Measurements from ENCODE around the gene KRTAP5-10. TPM values are rescaled to one million over a fixed set of nuclear protein-coding genes. Genes with fewer than 3 reads are reported as not detected.
A peak's percentile ranks its signal among the peaks of the same experiment; 100 is the strongest.
"Not testable (repeated sequence)": the region's sequence is repeated elsewhere in the genome, so short reads cannot be mapped to it uniquely, and the experiment has no call there.

The KRTAP5-10 gene
- total and polyA plus RNA-seq, 2 experiments from 2014 or later = 0.23 TPM; not detected in 1

GRCh38 chr11:71589546-71589920 is 24.2 kb downstream of the KRTAP5-10 start:
- not testable (repeated sequence) for H3K9me3 ChIP-seq (ENCODE audit: low read depth); H3K4me3 ChIP-seq; H3K36me3 ChIP-seq; H3K27me3 ChIP-seq; H3K27ac ChIP-seq; DNase-seq (ENCODE audit: low read depth in 1 of 2, low spot score in 1 of 2); H3K4me1 ChIP-seq (ENCODE audit: low read depth)

- H3K36me3 ChIP-seq; H3K4me3 ChIP-seq; H3K27ac ChIP-seq; DNase-seq (ENCODE audit: low read depth in 1 of 2, low spot score in 1 of 2); H3K4me1 ChIP-seq (ENCODE audit: low read depth); H3K9me3 ChIP-seq (ENCODE audit: low read depth): not testable (repeated sequence)
- peaks cover 26% of the 10 kb centered on the region for H3K27me3 ChIP-seq
Observed at GRCh38 chr11:71603221-71603620, 37.9 kb downstream of the KRTAP5-10 start.

- TF ChIP-seq CTCF (IDR thresholded peaks at IDR 0.05; ENCODE audit: low read depth, low read length) = peak; percentile 28
- not testable (repeated sequence) for H3K27ac ChIP-seq; H3K9me3 ChIP-seq (ENCODE audit: low read depth); H3K4me3 ChIP-seq; H3K4me1 ChIP-seq (ENCODE audit: low read depth); H3K36me3 ChIP-seq; DNase-seq (ENCODE audit: low read depth in 1 of 2, low spot score in 1 of 2)
- H3K27me3 ChIP-seq = peaks cover 39% of the 10 kb centered on the region
Observed at GRCh38 chr11:71604798-71605488, 39.6 kb downstream of the KRTAP5-10 start.

GRCh38 chr11:71606853-71607519 is 41.6 kb downstream of the KRTAP5-10 start:
- H3K27me3 ChIP-seq = peaks cover 42% of the 10 kb centered on the region

GRCh38 chr11:71607520-71608216 is 42.3 kb downstream of the KRTAP5-10 start:
- Histone ChIP-seq H3K27me3 (peaks cover 42% of the 10 kb centered on the region), H3K4me3 (peak overlapping the region; percentile 9)
- H3K4me1 ChIP-seq (ENCODE audit: low read depth); DNase-seq (ENCODE audit: low read depth in 1 of 2, low spot score in 1 of 2); H3K27ac ChIP-seq; H3K9me3 ChIP-seq (ENCODE audit: low read depth); H3K36me3 ChIP-seq: not testable (repeated sequence)

More at GRCh38 chr11:71606853-71607519, 41.6 kb downstream of the KRTAP5-10 start:
- not testable (repeated sequence) for H3K27ac ChIP-seq; H3K9me3 ChIP-seq (ENCODE audit: low read depth); H3K4me1 ChIP-seq (ENCODE audit: low read depth); H3K36me3 ChIP-seq; DNase-seq (ENCODE audit: low read depth in 1 of 2, low spot score in 1 of 2)
- peak overlapping the region; percentile 9 for H3K4me3 ChIP-seq

GRCh38 chr11:71608272-71608671 is 42.9 kb downstream of the KRTAP5-10 start:
- H3K4me3 ChIP-seq; H3K4me1 ChIP-seq (ENCODE audit: low read depth); H3K9me3 ChIP-seq (ENCODE audit: low read depth); H3K27ac ChIP-seq; H3K36me3 ChIP-seq; DNase-seq (ENCODE audit: low read depth in 1 of 2, low spot score in 1 of 2): not testable (repeated sequence)
- H3K27me3 ChIP-seq = peaks cover 42% of the 10 kb centered on the region

- DNase-seq (ENCODE audit: low read depth in 1 of 2, low spot score in 1 of 2); H3K4me1 ChIP-seq (ENCODE audit: low read depth); H3K9me3 ChIP-seq (ENCODE audit: low read depth); H3K4me3 ChIP-seq; H3K27ac ChIP-seq; H3K36me3 ChIP-seq: not testable (repeated sequence)
- H3K27me3 ChIP-seq = peaks cover 33% of the 10 kb centered on the region
Observed at GRCh38 chr11:71611218-71611910, 46.0 kb downstream of the KRTAP5-10 start.

GRCh38 chr11:71613931-71614330 is 48.6 kb downstream of the KRTAP5-10 start:
- DNase-seq (ENCODE audit: low read depth in 1 of 2, low spot score in 1 of 2); H3K9me3 ChIP-seq (ENCODE audit: low read depth); H3K4me3 ChIP-seq; H3K4me1 ChIP-seq (ENCODE audit: low read depth); H3K27ac ChIP-seq; H3K36me3 ChIP-seq: not testable (repeated sequence)
- H3K27me3 ChIP-seq = peaks cover 12% of the 10 kb centered on the region

- not testable (repeated sequence) for H3K27me3 ChIP-seq; H3K36me3 ChIP-seq; H3K9me3 ChIP-seq (ENCODE audit: low read depth); DNase-seq (ENCODE audit: low read depth in 1 of 2, low spot score in 1 of 2); H3K27ac ChIP-seq; H3K4me3 ChIP-seq; H3K4me1 ChIP-seq (ENCODE audit: low read depth)
Observed at GRCh38 chr11:71614366-71614917, 49.1 kb downstream of the KRTAP5-10 start.

- not testable (repeated sequence) for H3K27ac ChIP-seq; DNase-seq (ENCODE audit: low read depth in 1 of 2, low spot score in 1 of 2); H3K36me3 ChIP-seq; H3K4me1 ChIP-seq (ENCODE audit: low read depth); H3K27me3 ChIP-seq; H3K9me3 ChIP-seq (ENCODE audit: low read depth); H3K4me3 ChIP-seq
Observed at GRCh38 chr11:71615003-71615402, 49.6 kb downstream of the KRTAP5-10 start.
